ENCODE measurements around the gene TIMM22.

- TF ChIP-seq, protein P1, sequence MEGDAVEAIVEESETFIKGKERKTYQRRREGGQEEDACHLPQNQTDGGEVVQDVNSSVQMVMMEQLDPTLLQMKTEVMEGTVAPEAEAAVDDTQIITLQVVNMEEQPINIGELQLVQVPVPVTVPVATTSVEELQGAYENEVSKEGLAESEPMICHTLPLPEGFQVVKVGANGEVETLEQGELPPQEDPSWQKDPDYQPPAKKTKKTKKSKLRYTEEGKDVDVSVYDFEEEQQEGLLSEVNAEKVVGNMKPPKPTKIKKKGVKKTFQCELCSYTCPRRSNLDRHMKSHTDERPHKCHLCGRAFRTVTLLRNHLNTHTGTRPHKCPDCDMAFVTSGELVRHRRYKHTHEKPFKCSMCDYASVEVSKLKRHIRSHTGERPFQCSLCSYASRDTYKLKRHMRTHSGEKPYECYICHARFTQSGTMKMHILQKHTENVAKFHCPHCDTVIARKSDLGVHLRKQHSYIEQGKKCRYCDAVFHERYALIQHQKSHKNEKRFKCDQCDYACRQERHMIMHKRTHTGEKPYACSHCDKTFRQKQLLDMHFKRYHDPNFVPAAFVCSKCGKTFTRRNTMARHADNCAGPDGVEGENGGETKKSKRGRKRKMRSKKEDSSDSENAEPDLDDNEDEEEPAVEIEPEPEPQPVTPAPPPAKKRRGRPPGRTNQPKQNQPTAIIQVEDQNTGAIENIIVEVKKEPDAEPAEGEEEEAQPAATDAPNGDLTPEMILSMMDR (IDR thresholded peaks at IDR 0.05; ENCODE audit: low read depth, low read length, poor library complexity, severe bottlenecking) = no peak
- TF ChIP-seq EZH2phosphoT487 (IDR thresholded peaks at IDR 0.05; ENCODE audit: borderline replicate concordance, low read length) = no peak
Measured at GRCh38 chr17:1033503-1033902, 36.6 kb downstream of the TIMM22 start.
